MCF 10A (cell line): ENCODE measurements around the gene ZFAND5. TPM values are rescaled to one million over a fixed set of nuclear protein-coding genes. Genes with fewer than 3 reads are reported as not detected.
A peak's percentile ranks its signal among the peaks of the same experiment; 100 is the strongest.

Experiments
- BruUV-seq: library from RNA; stranded (reverse); fragments of 400-500 nt; replicated peaks from 2 replicates; lab custom pipeline; 2021; lab: Mats Ljungman, UMichigan
- CTCF ChIA-PET: fragments of 300-600 bp; sonication (Branson Sonifier 250); formaldehyde crosslinking; extraction: SDS; loops from one replicate; lab custom pipeline; 2021; ENCODE audit warnings: antibody characterized with exemption, inconsistent platforms; lab: Yijun Ruan, JAX
- POLR2A ChIA-PET: fragments of 300-600, 350-650 bp; sonication (Branson Sonifier 250); formaldehyde crosslinking; extraction: SDS; loops from one replicate; lab custom pipeline; 2020; ENCODE audit warnings: antibody characterized with exemption, inconsistent platforms; lab: Yijun Ruan, JAX
- DNase-seq: peaks from one replicate; pipeline ENCODE4 v3.0.0-alpha.2; 2018; ENCODE audit not compliant: unreplicated experiment
- H3K27ac Mint-ChIP-seq: one replicate; pipeline ENCODE4 v1.8.0; 2022; ENCODE audit warnings: mild to moderate bottlenecking, low read depth, mixed read lengths; ENCODE audit not compliant: unreplicated experiment
- H3K27me3 Mint-ChIP-seq: one replicate; pipeline ENCODE4 v1.8.0; 2022; ENCODE audit warnings: mixed read lengths; ENCODE audit not compliant: insufficient read depth, unreplicated experiment
- H3K36me3 Mint-ChIP-seq: one replicate; pipeline ENCODE4 v1.8.0; 2022; ENCODE audit warnings: mild to moderate bottlenecking, moderate library complexity, mixed read lengths; ENCODE audit not compliant: insufficient read depth, unreplicated experiment
- H3K4me1 Mint-ChIP-seq: one replicate; pipeline ENCODE4 v1.8.0; 2022; ENCODE audit warnings: mixed read lengths; ENCODE audit not compliant: insufficient read depth, unreplicated experiment
- H3K4me3 Mint-ChIP-seq: one replicate; pipeline ENCODE4 v1.8.0; 2022; ENCODE audit warnings: mild to moderate bottlenecking, moderate library complexity, mixed read lengths; ENCODE audit not compliant: unreplicated experiment
- H3K9me3 Mint-ChIP-seq: one replicate; pipeline ENCODE4 v1.8.0; 2022; ENCODE audit warnings: mixed read lengths; ENCODE audit not compliant: unreplicated experiment
- intact Hi-C: fragments of 100-400 bp; cut with micrococcal nuclease; formaldehyde crosslinking; loops from 2 replicates; pipeline ENCODE4 v1.14.1; 2022
- total RNA-seq: library from RNA; stranded (reverse); gene quantifications from 2 replicates; pipeline ENCODE4 v1.2.3, GENCODE V29; 2022
- TF ChIP-seq, protein P1 (sequence below): fragments of 200-600 bp; IDR thresholded peaks from one replicate; pipeline ENCODE4 v1.8.0; 2022; ENCODE audit warnings: antibody characterized with exemption, mild to moderate bottlenecking; ENCODE audit not compliant: unreplicated experiment

ZFAND5 gene
- total RNA-seq, 1 experiment from 2014 or later: 91.7 TPM

DNA sequence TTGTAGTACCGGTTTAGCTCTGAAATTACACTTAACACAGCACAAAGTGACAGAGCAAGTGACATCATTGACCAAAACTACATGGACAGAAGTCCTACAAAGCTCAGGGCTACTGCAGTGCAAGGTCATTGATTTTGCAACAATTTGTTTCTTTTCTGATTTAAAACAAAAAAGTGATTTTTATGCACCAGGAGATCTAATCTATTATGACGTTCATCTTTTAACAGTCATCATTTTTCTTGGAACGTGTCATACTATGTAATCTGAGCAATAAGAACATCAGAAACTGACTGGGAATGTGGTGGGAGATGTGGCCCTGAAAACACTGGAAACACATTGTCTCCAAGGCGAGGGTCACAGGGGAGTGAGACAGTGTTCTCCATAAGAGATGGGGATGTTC, 17.4 kb upstream of the ZFAND5 start:
- Mint-ChIP-seq H3K27me3 (no peaks in the 10 kb centered on the region), H3K27ac (no peak overlapping the region), H3K4me3 (no peak overlapping the region), H3K36me3 (no peaks in the 10 kb centered on the region), H3K9me3 (peaks cover 7% of the 10 kb centered on the region), H3K4me1 (peaks cover 12% of the 10 kb centered on the region)
- intact Hi-C loops: no loop called here
- TF ChIP-seq, protein P1, sequence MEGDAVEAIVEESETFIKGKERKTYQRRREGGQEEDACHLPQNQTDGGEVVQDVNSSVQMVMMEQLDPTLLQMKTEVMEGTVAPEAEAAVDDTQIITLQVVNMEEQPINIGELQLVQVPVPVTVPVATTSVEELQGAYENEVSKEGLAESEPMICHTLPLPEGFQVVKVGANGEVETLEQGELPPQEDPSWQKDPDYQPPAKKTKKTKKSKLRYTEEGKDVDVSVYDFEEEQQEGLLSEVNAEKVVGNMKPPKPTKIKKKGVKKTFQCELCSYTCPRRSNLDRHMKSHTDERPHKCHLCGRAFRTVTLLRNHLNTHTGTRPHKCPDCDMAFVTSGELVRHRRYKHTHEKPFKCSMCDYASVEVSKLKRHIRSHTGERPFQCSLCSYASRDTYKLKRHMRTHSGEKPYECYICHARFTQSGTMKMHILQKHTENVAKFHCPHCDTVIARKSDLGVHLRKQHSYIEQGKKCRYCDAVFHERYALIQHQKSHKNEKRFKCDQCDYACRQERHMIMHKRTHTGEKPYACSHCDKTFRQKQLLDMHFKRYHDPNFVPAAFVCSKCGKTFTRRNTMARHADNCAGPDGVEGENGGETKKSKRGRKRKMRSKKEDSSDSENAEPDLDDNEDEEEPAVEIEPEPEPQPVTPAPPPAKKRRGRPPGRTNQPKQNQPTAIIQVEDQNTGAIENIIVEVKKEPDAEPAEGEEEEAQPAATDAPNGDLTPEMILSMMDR: no peak
- no TSS peak for BruUV-seq
- CTCF ChIA-PET: no interaction called here
- POLR2A ChIA-PET: interaction anchor here (0.7 to 0.9 kb wide), 2 partner anchors 8 to 208 kb away, joined by 3 read pairs; no protein-coding TSS in a partner anchor
- DNase-seq: no peak

DNA sequence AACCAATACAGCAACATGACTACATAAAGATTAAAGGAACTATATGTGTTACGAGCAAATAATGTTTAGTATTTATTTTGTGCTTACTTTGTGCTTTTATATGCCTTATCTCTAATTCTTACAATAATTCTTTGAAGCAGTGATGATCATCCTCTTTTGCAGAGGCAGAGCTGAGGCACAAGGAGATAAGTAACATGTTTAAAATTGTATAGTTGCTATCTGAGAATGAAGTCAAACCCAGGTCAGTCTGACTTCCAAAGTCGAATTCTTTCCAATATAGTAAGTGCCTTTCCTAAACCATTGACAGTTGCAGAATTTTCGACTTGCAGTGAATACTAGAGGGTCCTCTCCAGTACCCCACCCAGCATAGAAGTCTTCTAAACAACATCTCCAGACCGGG, 12.0 kb upstream of the ZFAND5 start:
- ChIA-PET POLR2A (interaction anchor here (0.6 to 0.7 kb wide), 3 partner anchors 13 to 126 kb away, joined by 3 to 4 read pairs (median 3); no protein-coding TSS in a partner anchor), CTCF (no interaction called here)
- Mint-ChIP-seq H3K4me1 (no peaks in the 10 kb centered on the region), H3K36me3 (no peaks in the 10 kb centered on the region), H3K27me3 (no peaks in the 10 kb centered on the region), H3K27ac (no peak overlapping the region), H3K9me3 (peaks cover 7% of the 10 kb centered on the region), H3K4me3 (no peak overlapping the region)
- no TSS peak for BruUV-seq
- no peak for DNase-seq
- intact Hi-C loops: no loop called here
- TF ChIP-seq, protein P1: no peak

DNA sequence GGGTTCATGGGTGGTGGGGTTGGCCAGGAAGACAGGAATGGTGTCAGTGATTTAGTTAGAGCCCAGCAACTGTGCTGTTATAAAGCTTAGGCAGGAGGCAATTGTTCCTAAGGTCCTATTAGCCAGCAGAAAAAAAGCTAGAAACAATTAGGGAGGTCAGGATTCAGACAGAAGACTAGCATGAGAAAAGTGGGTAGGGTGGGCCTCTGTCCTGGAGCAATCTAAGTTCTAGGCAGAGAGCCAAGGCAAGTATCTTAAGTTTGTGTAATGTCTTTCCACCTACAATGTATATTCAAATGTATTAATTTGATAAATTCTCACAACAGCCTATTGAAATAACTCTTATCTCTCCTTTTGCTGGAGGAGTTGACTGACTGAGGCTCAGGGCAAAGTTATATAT, 6.1 kb upstream of the ZFAND5 start:
- Mint-ChIP-seq H3K9me3 (no peaks in the 10 kb centered on the region), H3K27me3 (no peaks in the 10 kb centered on the region), H3K4me3 (no peak overlapping the region), H3K4me1 (peaks cover 4% of the 10 kb centered on the region), H3K36me3 (no peaks in the 10 kb centered on the region), H3K27ac (no peak overlapping the region)
- intact Hi-C loops: no loop called here
- TF ChIP-seq, protein P1: no peak
- CTCF ChIA-PET: interaction anchor here (0.6 to 1.0 kb wide), 3 partner anchors 13 to 221 kb away, joined by 3 to 6 read pairs (median 4); no protein-coding TSS in a partner anchor
- BruUV-seq: no TSS peak
- no peak for DNase-seq
- POLR2A ChIA-PET: interaction anchor here (0.6 kb wide), 1 partner anchor 24 kb away, joined by 3 read pairs; no protein-coding TSS in a partner anchor

DNA sequence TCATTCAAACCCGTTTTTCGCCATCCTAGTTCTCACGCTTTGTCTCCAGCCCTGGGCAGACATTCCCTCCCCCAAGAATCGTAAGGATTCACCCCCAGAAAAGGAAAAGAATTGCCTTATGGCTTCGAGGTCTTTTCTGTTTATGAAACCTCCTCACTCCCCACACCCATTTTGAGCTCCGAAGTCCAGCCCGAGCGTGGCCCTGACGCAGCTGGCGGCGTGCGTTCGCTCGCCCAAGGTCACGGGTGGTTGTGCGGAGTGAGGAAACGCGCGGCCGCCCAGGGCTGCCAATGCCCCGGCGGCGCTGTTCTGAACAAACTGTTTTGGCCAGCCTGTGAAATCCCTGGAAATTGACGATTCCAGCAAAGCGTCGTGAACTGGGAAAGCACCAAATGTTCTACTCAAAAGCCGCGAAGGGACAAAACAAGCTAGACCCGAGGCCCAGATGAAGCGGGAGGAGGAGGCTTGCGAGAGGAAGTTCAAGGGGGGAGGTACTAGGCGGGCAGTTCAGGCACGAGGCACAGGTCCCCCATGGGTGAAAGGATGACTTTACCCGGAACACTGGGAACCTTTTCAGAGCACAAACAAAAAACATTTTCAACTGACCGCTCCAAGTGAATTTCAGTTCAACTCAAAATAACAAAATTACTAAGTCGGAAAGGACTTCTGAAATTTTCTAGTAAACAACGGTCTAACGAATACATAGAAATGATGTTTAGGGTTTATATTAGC, 683 bp upstream of the ZFAND5 start:
- Mint-ChIP-seq H3K9me3 (no peaks in the 10 kb centered on the region), H3K36me3 (peaks cover 39% of the 10 kb centered on the region), H3K27me3 (no peaks in the 10 kb centered on the region), H3K27ac (peak overlapping the region; percentile 99), H3K4me1 (peaks cover 12% of the 10 kb centered on the region), H3K4me3 (peak overlapping the region; percentile 78)
- peak; percentile 83 for DNase-seq
- TF ChIP-seq, protein P1: no peak
- TSS peak; percentile 90 for BruUV-seq
- CTCF ChIA-PET: interaction anchor here (0.6 to 2.7 kb wide), 17 partner anchors 12 to 719 kb away, joined by 3 to 7 read pairs (median 4); no protein-coding TSS in a partner anchor
- intact Hi-C loops: loop anchor here (1.0 to 5.0 kb wide), 8 partner anchors 73 to 328 kb away; no protein-coding TSS in a partner anchor
- POLR2A ChIA-PET: interaction anchor here (0.7 to 6.2 kb wide), 73 partner anchors 9 to 787 kb away, joined by 3 to 176 read pairs (median 6); partner anchors contain the start of genes ABHD17B and C9orf85
